Stimulated activated CD4-positive, alpha-beta T cell treated with anti-CD3 and anti-CD28 coated beads, TNF-alpha, amount 100 ng/mL, for 48 hours (primary cell): ENCODE results near the gene DGCR2.
"Not testable (repeated sequence)": the region's sequence is repeated elsewhere in the genome, so short reads cannot be mapped to it uniquely, and the experiment has no call there.

Experiments used
- DNase-seq, 3 donors: peaks; one replicate each; pipeline ENCODE4 v3.0.0-alpha.2; 2020; ENCODE audit warnings: low read depth in 3 of 3

DGCR2 gene

GRCh38 chr22:19109198-19110063 lies 12.8 kb downstream of the DGCR2 start:
- DNase-seq = no peak

GRCh38 chr22:19108807-19109197 lies 13.4 kb downstream of the DGCR2 start:
- no peak for DNase-seq

- no peak for DNase-seq
These were observed 14.5 kb downstream of the DGCR2 start for GRCh38 chr22:19107730-19108074.

- DNase-seq = no peak
These were observed 15.1 kb downstream of the DGCR2 start for GRCh38 chr22:19106886-19107729.

GRCh38 chr22:19105867-19106802 lies 16.1 kb downstream of the DGCR2 start:
- no peak for DNase-seq

GRCh38 chr22:19105456-19105855 lies 16.8 kb downstream of the DGCR2 start:
- no peak for DNase-seq

- no peak for DNase-seq
These were observed 18.1 kb downstream of the DGCR2 start for GRCh38 chr22:19103880-19104821.

GRCh38 chr22:19098157-19098556 lies 24.1 kb downstream of the DGCR2 start:
- DNase-seq = no peak

GRCh38 chr22:19097518-19097917 lies 24.7 kb downstream of the DGCR2 start:
- DNase-seq = no peak

GRCh38 chr22:19096555-19096954 lies 25.7 kb downstream of the DGCR2 start:
- DNase-seq = no peak

GRCh38 chr22:19094393-19094997 lies 27.7 kb downstream of the DGCR2 start:
- DNase-seq = no peak

- DNase-seq = no peak
These were observed 29.5 kb downstream of the DGCR2 start for GRCh38 chr22:19092725-19093124.

GRCh38 chr22:19090586-19091127 lies 31.6 kb downstream of the DGCR2 start:
- DNase-seq = no peak

GRCh38 chr22:19090183-19090582 lies 32.0 kb downstream of the DGCR2 start:
- no peak for DNase-seq

- no peak for DNase-seq
These were observed 33.2 kb downstream of the DGCR2 start for GRCh38 chr22:19088866-19089595.

- no peak for DNase-seq
These were observed 35.3 kb downstream of the DGCR2 start for GRCh38 chr22:19086896-19087295.

GRCh38 chr22:19086417-19086816 lies 35.8 kb downstream of the DGCR2 start:
- no peak for DNase-seq

- no peak for DNase-seq
These were observed 36.9 kb downstream of the DGCR2 start for GRCh38 chr22:19085233-19085718.

GRCh38 chr22:19084586-19084985 lies 37.6 kb downstream of the DGCR2 start:
- not testable (repeated sequence) for DNase-seq
